NCI-H748 (cell line): ENCODE measurements around the gene ZNF275.
"Not testable (repeated sequence)": the region's sequence is repeated elsewhere in the genome, so short reads cannot be mapped to it uniquely, and the experiment has no call there.

Source experiments
- DNase-seq: peaks from one replicate; lab custom pipeline; 2025; ENCODE audit not compliant: unreplicated experiment; lab: John Stamatoyannopoulos, UW

Gene ZNF275, protein sequence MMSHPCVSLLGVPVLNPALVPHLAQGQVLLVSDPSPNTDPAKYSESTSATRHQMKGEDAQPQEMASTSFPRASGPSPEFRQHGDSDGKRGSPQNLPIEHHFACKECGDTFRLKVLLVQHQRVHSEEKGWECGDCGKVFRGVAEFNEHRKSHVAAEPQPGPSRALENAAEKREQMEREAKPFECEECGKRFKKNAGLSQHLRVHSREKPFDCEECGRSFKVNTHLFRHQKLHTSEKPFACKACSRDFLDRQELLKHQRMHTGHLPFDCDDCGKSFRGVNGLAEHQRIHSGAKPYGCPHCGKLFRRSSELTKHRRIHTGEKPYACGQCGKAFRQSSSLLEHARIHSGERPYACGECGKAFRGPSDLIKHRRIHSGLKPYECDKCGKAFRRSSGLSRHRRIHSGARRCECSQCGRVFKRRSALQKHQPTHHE

DNA sequence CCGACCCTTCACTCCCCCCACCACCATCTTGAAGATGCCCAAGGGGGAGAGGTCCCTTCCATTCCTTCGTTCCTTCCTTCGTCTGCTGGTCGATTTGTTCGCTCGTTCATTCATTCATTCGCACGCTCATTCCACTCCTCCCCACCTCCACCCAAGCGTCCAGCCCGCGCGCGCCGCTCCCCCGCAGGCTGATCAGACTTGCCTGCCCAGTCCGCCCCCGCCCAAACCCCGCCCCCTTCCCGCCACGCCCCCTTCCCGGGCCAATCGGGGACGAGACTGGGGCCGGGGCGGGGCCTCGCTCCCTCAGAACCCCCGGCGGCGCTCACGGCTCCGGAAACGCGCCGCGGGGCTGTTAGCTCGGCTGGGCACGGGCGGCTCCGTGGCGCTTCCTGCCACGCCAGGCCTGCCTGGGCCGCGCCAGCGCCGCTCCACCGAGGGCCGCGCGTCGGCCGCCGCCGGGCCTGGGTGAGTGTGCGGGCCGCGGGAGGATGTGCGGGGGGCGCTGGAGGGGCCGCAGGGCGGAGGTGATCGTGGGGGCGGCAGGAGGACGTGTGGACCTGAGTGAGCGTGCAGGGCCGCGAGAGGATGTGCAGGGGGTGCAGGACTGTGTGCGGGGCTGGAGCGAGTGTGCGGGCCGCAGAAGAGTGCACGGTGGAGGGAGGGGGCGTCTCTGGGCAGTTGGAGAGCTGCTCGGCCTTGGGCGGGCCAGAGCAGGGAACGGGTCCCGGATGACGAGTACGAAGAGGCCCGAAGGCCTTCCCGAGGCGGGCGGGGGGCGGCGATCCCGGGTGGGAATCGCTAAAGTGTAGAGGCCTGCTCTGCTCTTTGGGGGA is at the start of gene ZNF275:
TSS of gene ZNF275 (plus strand) at position 333 of the 833 bp plus-strand sequence. CDS start 2,527 bp downstream, outside the sequence.
- peak; percentile 87 for DNase-seq

DNA sequence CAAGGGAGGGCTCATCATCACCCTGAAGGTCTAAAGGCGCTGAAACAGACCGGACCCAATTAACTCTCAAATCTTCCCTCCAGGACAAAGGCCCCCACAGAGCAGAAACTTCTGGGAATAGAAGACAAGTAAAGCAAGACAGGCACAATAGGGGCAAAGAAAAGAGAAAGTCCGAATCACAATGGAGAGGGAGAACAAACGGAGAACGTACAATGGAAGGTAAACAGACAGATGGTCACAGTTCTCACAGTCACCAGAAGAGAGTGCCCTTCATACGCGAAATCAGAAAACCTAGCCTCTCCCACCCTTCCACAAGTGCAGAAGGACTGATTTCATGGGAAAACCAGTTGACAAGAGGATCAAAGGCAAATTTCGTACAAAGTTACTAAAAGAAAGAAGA is 48.3 kb upstream of the ZNF275 start:
- DNase-seq, result not testable (repeated sequence)

DNA sequence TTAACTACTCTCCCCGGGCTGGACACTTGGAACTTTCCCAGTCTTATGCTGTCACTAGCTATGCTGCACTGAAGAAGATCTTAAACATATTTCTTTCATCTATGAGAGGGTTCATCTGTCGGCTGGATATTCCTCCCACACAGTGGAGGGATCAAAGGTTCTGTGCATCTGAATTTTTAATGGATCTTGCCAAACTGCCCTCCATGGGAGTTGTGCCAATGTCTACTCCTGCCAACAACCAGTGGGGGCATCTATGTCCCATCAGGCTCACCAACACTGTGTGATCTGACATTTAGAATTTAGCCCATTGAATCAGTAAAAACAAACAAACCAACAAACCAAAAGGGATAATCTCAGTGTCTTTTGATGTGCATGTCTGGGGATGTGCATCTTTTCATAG is 45.1 kb upstream of the ZNF275 start:
- not testable (repeated sequence) for DNase-seq

DNA sequence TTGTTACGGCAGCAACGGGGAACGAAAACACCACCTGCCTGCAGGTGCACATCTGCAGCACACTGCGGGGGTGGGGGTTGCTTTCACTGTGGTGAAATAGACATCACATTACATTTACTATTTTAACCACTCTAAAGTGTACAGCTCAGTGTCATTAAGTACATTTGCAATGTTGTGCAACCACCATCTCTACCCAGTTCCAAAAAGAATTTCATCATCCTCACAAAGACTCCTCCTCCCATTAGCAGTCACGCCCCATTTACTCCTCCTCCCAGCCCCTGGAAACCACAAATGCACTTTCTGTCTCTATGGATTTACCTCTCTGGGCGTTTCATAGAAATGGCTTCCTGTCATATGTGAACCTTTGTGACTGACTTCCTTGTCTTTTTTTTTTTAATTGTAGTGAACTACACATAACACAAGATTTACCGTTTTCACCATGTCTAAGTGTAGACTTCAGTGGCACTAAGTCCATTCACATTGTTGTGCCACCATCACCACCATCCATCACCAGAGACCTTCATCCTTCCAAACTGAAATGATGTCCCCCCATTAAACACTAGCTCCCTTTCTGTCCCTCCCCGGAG is 40.4 kb upstream of the ZNF275 start:
- DNase-seq, result not testable (repeated sequence)

DNA sequence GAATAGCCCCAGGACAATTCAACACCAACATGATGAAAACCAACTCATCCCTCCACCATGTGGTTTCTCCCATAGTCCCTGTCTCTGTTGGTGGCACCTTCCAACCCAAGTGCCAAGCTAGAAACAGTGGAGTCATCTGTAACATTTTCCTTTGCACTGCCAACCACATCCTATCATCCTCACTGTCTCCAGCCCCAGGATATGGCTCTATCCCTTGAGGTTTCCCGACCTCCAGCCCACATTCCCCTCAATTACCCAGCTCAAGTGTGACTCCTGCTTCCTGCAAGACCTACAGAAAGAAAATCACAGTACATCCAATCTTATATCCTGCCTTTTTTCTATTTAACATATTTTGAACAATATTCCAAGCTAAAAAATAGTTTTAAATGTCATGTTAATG is 36.6 kb upstream of the ZNF275 start:
- no peak for DNase-seq

DNA sequence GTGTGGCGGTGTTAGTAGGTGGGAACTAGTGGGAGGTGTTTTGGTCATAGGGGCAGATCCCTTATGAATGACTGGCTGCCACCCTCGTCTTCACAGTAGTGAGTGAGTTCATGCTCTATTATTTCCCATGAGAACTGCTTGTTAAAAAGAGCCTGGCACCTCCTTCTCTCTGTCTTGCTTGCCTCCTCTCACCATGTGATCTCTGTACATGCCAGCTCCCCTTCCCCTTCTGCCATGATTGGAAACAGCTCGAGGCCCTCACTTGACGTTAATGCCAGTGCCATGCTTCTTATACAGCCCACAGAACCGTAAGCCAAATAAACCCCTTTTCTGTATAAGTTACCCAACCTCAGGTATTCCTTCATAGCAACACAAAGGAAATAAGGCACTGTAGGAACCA is 34.1 kb upstream of the ZNF275 start:
- DNase-seq, result no peak

DNA sequence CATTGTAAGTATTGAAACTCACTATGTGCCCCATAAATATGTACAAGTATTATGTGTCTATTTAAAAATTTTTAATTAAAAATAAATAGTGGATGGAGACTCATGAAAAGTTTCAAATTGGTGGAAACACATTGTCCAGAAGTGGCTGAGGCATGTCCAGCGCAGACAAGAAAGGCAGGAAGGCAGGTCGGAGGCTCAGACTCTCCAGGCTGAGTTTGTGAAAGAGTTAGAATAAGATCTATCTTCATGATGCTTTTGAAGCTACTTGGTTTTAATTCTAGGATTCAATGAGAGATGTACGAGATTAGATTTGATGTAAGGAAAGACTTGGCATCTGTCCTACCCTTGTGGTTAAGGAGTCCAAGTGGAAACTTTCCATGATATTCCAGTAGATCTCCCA is 32.2 kb upstream of the ZNF275 start:
- DNase-seq, result no peak

DNA sequence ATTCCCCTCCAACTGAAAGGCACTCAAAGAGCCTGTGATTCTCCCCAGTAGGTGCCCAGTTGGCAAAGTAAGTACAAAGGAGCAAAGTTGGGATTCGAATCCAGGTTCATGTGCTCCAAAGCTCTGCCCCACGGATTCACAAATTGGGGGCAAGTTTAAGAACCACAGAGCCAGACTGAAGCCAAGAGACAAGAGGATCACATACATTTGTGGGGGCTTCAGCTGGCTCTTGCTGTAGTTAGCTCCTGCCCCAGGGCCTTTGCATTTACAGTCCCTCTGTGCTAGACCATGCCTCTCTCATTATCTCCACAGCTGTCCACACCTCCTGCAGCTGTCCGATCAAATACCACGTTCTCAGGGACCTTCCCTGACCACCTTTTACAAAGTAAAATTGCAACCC is 31.2 kb upstream of the ZNF275 start:
- no peak for DNase-seq

DNA sequence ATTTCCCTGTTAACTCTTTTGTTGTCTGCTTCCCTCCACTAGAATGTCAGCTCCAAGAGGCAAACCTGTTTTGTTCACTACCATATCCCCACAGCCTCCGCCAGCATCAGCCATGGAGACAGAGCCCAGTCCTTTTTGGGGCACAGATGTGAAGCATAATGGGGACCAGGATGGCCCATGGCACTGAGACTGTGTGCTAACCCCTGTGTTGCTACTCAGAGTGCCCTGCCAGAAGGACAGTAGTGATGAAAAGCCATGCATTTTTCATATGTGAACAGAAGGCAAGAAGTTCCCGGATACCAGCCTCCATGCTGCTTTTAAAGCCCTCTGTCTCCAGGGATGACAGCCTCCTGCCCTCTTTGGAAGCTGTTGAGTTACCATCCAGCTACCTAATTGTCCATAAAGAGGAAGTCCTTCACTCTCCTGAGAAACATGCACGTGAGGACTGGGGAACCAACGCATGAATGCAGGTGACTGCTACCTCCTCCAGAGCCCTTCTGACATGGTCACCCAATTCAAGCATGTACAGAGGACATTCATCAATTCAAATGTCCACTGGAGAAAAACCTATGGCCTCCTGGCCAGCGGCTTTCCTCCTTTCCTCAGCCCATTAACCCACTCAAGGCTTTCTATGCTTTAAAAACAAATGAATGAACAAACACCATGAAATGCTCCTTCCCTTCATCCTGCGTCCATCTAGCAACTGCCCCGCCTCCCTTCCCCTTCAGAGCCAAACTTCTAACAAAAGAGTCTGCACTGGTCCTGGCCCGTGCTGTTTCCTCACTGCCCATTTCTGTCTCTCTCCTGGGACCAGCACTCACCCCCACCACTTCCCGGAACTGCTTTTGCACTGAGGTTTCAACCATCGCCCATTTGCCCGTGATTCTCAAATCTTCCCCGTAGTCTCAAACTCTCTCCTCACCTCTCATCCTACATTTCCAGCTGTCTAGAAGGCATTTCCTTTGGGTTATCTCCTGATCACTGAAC is 30.4 kb upstream of the ZNF275 start:
- DNase-seq, result no peak

DNA sequence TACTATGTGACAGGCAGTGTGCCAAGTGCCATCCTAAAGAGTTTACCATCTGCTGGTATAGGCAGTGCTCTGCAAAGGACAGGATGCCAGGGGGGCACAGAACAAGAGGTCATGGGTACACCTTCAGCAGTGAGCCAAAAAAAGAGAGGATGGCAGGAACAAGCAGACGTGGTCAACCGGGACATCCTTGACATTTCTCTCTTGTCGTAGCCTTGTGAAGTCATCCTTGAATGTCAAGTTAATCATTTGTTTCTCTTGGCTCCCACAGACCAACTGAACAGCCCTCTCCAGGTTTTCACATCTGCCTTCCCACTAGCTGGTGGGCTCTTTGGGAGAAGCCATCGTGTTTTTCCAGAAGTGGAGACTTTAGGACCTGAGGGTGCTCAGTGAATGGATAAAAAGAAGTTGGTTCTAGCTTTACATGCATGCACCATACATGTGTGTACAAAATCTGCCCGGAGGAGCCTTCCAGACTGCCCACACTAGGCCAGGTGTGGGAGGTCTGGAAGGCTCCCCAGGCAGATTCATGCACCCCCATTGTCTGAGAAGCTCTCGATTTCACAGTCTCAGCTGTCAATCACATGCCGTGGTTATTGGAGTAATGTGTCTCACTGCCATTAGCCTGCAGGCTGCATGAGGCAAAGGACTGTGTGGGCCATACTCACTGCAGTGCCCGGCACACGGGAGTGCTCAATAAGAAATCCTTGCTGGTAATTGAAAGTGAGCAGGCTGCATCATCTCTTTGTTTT is 28.8 kb upstream of the ZNF275 start:
- no peak for DNase-seq

DNA sequence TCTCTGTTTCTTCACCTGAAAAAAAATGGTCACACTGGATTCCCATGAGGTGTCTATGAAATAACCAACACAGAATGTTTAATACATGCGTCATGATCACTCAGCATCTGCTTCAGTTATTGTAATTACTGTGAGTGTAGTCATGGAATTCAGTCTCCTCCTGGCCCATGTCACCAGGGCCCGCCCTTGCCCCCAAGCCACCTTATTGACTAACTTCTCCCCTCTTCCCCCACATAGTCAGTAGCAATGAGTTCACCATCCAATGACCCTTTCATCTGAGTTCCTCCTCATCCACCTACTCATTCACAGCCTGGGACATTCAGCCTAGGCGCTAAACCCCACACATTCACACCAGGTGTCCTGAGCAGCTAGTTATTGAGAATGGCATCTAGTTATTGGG is 28.0 kb upstream of the ZNF275 start:
- DNase-seq, result no peak

DNA sequence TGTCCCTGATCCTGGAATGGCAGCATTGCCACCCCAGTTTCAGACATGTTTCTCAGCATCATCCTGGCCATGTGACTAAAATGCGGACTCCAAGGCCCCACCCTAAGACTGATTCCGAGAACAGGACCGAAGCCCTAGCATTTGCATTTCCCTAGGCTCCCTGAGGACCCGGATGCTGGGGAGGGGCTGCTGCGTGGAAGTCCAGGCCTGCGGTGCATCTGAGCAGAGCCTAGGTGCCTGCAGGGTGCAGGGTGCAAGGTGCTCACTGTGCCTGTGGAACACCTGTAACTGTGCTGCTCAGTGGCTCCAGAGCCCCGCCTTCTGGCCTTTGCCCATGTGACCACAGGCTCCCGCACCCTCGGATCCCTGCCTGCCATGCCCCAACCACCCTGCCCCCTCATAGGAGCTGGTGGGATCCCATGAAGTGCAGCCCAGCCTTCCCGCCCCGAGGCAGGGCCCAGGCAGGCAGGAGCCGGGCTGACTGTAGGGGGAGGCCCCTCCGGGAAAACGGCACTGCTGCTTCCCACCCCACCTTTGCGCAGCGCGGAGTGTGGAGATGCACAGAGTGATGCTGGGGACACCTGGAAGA is 27.3 kb upstream of the ZNF275 start:
- no peak for DNase-seq

DNA sequence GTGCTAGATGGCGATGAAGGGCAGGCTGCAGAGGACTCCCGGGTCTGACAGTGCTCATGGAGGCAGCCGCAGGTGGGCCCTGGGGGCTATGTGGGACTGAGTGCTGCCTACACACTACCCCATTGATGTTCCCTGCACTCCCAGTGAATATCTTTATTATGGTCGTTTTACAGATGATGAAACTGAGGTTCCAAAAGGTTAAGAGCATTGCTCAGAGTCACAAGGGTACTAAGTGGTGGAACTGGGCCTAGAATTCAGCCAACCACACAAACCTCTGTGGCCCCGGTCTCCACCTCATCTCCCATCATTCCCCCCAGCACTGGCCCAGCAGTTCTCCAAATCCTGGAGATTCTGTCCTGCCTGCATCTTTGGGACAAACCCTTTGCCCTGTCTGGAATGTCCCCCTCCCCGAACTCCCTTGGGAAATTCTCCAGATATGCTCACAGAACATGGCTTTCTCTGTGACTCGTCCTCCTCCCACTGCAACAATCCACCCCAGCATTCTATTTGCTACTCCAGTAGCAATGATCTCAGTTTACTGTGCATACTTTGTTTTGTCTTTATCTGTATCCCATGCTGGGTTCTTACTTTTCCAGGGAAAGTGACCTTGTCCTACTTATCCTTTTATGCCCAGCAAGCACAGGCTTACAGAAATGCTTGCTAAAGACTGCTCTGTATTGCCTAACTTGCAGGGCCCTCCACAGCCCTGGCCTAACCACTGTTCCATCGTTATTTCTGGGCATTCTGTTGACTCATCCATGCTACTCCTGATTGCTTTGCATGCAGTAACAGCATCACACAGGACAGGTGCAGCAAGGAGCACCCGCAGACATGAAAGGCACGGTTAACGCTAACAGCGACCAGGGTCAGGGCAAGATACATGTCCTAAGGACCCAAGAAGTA is 26.4 kb upstream of the ZNF275 start:
- no peak for DNase-seq

DNA sequence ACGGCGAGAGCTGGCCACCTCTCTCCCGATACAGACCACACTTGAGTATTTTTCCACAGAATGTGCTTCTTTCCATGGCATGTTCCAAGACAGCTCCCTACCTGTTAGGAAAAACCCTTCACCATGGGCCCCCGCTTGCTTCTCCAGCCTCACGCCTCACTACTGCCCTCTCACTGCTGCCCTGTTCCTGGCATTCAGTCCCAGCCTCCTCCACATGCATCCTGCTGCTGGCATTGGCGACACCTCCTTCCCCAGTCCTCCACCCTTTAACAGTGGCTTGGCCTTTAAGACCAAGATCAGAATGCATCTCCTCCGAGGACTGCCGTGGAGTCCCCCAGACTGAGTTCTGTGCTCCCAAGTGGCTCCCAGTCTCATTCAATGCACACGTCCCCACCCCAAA is 23.1 kb upstream of the ZNF275 start:
- DNase-seq, result no peak

DNA sequence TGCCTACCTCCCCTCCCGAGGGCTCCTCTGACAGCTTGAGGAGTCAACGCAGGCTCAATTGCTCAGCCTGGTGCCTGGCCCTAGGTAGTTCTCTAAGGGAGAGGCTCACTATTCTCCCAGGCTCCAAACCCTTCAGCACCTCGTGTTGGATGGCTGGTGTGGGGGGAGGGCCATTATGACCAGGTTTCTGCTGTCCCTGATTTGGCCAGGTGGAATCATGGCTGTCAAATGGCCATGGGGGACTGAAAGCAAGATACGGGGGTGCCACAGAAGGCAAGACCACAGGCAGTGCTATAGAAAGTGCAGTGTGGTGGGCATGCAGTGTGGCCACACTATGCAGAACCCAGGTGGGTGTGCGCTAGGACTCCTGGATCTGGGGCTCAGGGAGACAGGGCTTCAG is 21.9 kb upstream of the ZNF275 start:
- DNase-seq, result no peak

DNA sequence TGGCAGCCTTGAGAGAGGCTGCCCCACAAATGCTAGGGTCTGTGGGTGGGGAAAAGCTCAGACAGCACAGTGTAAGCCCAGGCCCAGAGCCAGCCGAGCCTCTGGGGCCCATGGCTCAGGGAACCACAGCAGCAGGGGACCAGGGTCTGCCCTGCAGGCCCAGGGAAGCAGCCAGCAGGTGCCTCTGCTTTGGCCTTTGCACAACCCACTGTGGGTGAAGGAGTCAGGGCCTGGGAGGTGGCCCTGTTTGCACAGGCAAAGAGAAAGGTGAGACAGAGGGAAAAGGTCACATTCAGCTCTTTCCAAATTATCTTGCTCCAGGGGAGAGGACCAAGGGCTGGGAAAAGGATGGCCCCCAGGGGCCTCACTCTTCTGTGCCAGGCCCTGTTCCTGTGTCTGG is 21.1 kb upstream of the ZNF275 start:
- no peak for DNase-seq

DNA sequence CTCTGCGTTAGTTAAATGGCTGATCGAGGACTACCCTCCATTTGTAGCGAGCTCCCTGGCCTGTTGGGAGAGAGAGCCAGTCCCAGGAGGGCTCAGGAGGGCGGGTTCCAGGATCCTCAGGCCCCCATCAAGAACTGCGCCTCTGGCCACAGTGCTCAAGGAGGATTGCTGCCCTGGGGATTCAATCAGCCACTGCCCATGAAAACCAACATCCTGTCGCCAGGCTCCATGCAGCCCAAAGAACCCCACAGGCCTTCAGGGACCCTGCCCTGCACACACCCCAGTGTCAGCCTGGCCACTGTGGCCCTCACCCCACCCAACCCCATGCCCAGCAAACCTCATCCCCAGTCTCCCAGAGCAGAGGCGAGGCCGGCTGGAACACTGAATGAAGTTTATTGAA is 16.6 kb upstream of the ZNF275 start:
- no peak for DNase-seq

DNA sequence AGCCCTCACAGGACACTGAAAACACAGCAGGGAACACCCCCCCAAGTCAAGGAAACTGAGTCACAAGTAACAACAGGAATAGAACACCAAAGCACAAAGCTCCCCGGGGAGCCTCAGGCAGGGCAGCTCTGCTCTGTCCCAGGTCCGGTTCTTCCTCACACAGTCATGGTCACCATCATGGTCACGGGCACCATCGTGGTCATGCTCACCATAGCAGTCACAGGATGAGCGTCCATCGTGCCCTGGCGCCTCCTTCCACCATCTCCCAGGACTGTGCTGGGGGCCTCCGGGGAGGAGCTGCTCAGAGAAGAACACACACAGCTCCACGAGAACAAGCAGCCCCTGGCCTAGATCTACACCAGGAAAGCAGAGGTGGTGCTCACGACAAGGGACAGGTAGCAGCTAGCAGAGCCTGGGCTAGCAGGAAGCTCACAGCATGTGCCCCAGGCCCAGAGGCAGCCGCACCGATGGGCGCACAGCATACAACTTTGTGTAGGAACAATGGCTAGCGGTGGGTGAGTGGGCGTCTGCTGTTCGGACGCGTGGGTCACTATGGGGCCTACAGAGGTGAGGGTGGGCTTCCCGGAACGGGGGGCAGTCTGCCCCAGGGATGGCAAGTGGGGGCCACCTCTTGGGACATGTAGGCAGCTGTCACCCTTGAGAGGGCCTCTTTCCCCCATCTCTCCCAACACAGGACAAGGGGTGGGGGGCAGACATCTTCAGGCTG is 15.8 kb upstream of the ZNF275 start:
- no peak for DNase-seq
